ENCODE data around the gene GAS6. TPM values are rescaled to one million over a fixed set of nuclear protein-coding genes. Genes with fewer than 3 reads are reported as not detected.
"Not testable (repeated sequence)": the region's sequence is repeated elsewhere in the genome, so short reads cannot be mapped to it uniquely, and the experiment has no call there.

GAS6 gene
- total RNA-seq, 4 donors from 2014 or later = 43.0 to 112 (median 68.5) TPM

DNA sequence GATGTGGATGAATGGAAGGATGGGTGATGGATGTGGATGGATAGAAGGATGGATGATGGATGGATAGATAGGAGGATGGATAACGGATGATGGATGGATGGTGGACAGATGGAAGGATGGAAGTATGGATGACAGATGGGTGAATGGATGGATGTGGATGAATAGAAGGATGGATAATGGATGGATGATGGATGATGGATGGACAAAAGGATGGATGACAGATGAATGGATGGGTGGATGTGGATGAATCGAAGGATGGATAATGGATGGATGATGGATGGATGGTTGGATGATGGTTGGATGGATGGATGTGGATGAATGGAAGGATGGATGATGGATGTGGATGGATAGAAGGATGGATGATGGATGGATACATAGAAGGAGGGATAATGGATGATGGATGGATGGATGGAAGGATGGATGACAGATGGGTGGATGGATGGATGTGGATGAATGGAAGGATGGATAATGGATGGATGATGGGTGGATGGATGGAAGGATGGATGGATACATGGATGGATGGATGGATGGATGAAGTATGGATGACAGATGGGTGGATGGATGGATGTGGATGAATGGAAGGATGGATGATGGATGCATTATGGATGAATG is 65.6 kb downstream of the GAS6 start:
- Histone ChIP-seq H3K9me3 (no peaks in the 10 kb centered on the region), H3K4me1 (peaks cover 0 to 17% (median 11%) of the 10 kb centered on the region in 3 donors), H3K27ac (no peak overlapping the region), H3K36me3 (peaks cover 0 to 12% (median 0%) of the 10 kb centered on the region in 3 donors), H3K27me3 (peaks cover 0 to 25% (median 0%) of the 10 kb centered on the region in 4 donors), H3K4me3 (no peak overlapping the region)
- TF ChIP-seq CTCF (IDR thresholded peaks at IDR 0.05) = no peak
- no peak for TF ChIP-seq POLR2A (IDR thresholded peaks at IDR 0.05)
- WGBS, 2 donors = 68 to 85% methylated on average over 2 of the region's 2 CpGs
- DNase-seq = no peak
- intact Hi-C loops (cut with DNase I) = no loop called here

DNA sequence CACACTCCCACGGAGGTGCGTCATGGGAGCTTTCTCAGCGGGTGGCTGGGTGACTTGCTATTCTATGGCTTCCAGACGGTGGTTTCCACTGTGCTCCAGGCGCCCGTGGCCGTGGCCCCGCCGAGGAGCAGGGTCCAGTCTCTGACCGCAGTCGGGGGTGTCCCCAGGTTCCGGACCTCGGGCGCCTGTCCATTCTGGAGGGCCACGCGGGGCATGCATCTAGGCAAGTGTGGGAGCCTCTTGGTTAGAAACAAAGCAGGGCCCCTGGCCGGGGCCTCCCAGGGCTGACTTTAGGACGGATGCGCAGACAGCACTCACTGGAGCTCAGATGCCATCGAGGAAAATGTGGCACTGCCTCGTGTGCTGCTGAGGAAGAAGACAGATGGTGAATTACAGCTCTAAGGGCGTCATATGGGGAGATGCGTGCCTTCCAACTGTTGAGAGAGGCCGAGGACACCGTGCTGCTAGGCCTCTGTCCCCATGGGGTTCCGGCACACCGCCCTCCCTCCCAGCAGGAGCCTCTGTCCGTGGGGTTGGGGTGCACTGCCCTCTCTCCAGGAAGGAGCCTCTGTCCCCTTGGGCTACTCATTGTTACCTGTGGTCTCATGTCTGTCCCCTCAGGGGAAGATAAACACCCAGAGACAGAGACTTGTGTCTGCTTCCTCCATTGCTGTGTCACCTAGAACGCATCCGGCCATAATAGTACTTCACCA is 66.8 kb downstream of the GAS6 start:
- WGBS, 2 donors = 80 to 86% methylated on average over 7 to 15 of the region's 30 CpGs
- TF ChIP-seq POLR2A (IDR thresholded peaks at IDR 0.05) (no peak), CTCF (IDR thresholded peaks at IDR 0.05) (no peak)
- Histone ChIP-seq H3K36me3 (peaks cover 0 to 12% (median 0%) of the 10 kb centered on the region in 3 donors), H3K9me3 (no peaks in the 10 kb centered on the region), H3K27me3 (peaks cover 0 to 30% (median 0%) of the 10 kb centered on the region in 4 donors), H3K27ac (no peak overlapping the region), H3K4me1 (peaks cover 0 to 10% (median 6%) of the 10 kb centered on the region in 3 donors), H3K4me3 (no peak overlapping the region)
- no peak for DNase-seq
- intact Hi-C loops (cut with DNase I) = no loop called here

GRCh38 chr13:113796211-113796963 is 67.5 kb downstream of the GAS6 start:
- no peak for TF ChIP-seq POLR2A (IDR thresholded peaks at IDR 0.05)
- TF ChIP-seq CTCF (IDR thresholded peaks at IDR 0.05) = no peak
- WGBS, 2 donors = 64 to 68% methylated on average over 4 to 13 of the region's 20 CpGs
- intact Hi-C loops (cut with DNase I) = no loop called here
- DNase-seq = no peak
- peaks cover 0 to 23% (median 0%) of the 10 kb centered on the region in 4 donors for H3K27me3 ChIP-seq
- no peaks in the 10 kb centered on the region for H3K9me3 ChIP-seq
- no peak overlapping the region for H3K27ac ChIP-seq
- peaks cover 0 to 3% (median 0%) of the 10 kb centered on the region in 3 donors for H3K4me1 ChIP-seq
- H3K36me3 ChIP-seq = peaks cover 0 to 12% (median 0%) of the 10 kb centered on the region in 3 donors
- no peak overlapping the region for H3K4me3 ChIP-seq

- H3K27ac ChIP-seq; H3K4me3 ChIP-seq; intact Hi-C loops (cut with DNase I); H3K9me3 ChIP-seq; H3K4me1 ChIP-seq; DNase-seq: not testable (repeated sequence)
- Histone ChIP-seq H3K27me3 (peaks cover 0 to 17% (median 0%) of the 10 kb centered on the region in 4 donors), H3K36me3 (peaks cover 0 to 12% (median 0%) of the 10 kb centered on the region in 3 donors)
- 33% methylated on average over 1 of the region's 1 CpG; no CpG with 5 or more reads in 1 of the 2 donors for WGBS, 2 donors
Observed at GRCh38 chr13:113795362-113795761, 68.5 kb downstream of the GAS6 start.

DNA sequence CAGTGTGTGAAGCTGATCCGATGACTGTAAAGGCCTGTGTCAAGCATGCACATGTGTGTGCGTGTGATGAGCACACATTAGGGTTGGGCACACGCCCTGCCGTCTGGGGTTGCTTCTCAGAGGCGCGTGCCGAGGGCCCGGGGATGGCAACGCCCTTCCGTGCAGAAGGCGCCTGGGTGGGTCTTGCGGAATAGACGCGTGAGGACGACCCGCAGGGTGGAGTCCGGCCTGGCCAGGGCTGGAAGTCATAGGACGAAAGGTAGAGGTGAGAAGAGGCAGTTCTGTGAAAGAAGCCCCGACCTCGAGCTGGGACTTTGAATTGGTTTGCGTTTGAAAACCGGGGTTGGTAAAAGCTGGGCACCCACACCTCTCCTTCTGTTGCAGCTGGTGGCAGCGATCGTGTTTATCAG is 69.1 kb downstream of the GAS6 start:
- H3K4me1 ChIP-seq = no peaks in the 10 kb centered on the region
- H3K9me3 ChIP-seq = no peaks in the 10 kb centered on the region
- H3K36me3 ChIP-seq = peaks cover 0 to 12% (median 0%) of the 10 kb centered on the region in 3 donors
- H3K27me3 ChIP-seq = peaks cover 0 to 16% (median 0%) of the 10 kb centered on the region in 4 donors
- intact Hi-C loops (cut with DNase I) = no loop called here
- H3K27ac ChIP-seq = no peak overlapping the region
- WGBS, 2 donors = 70 to 84% methylated on average over 6 to 24 of the region's 24 CpGs
- TF ChIP-seq CTCF (IDR thresholded peaks at IDR 0.05) = no peak
- no peak for TF ChIP-seq POLR2A (IDR thresholded peaks at IDR 0.05)
- DNase-seq = no peak
- no peak overlapping the region for H3K4me3 ChIP-seq
